SK-N-SH treated with all-trans-retinoic acid at 6 μM for 48 hours (cell line): ENCODE data around the gene SLC25A23.

Source experiments
- ATAC-seq: fragments of 200-7000 bp; cut with Tn5 transposase; 3 replicates; pipeline ENCODE4 v1.9.1; 2020; ENCODE audit warnings: mild to moderate bottlenecking, moderate library complexity
- BACH2 ChIP-seq: fragments of 250-450 bp; sonication (Bioruptor Pico); IDR thresholded peaks from 2 replicates; pipeline ENCODE4 v1.9.0; 2021; ENCODE audit warnings: mild to moderate bottlenecking, borderline replicate concordance
- CREB5 ChIP-seq: fragments of 250-450 bp; sonication (Bioruptor Pico); IDR thresholded peaks from 2 replicates; pipeline ENCODE4 v1.5.1; 2020; ENCODE audit warnings: low read depth, mild to moderate bottlenecking, moderate library complexity
- CSDC2 ChIP-seq: fragments of 250-450 bp; sonication (Bioruptor Pico); IDR thresholded peaks from 2 replicates; pipeline ENCODE4 v1.5.0; 2020; ENCODE audit warnings: mild to moderate bottlenecking, moderate library complexity
- ESRRG ChIP-seq: fragments of 250-450 bp; sonication (Bioruptor Pico); IDR thresholded peaks from 2 replicates; pipeline ENCODE4 v1.6.1; 2021; ENCODE audit warnings: mild to moderate bottlenecking
- GLIS3 ChIP-seq: fragments of 250-450 bp; sonication (Bioruptor Pico); IDR thresholded peaks from 2 replicates; pipeline ENCODE4 v1.5.0; 2020; ENCODE audit warnings: mild to moderate bottlenecking, moderate library complexity
- ISL1 ChIP-seq: fragments of 250-450 bp; sonication (Bioruptor Pico); IDR thresholded peaks from 2 replicates; pipeline ENCODE4 v2.1.2; 2022; ENCODE audit warnings: mild to moderate bottlenecking, moderate library complexity
- OSR1 ChIP-seq: fragments of 250-450 bp; sonication (Bioruptor Pico); IDR thresholded peaks from 2 replicates; pipeline ENCODE4 v1.8.0; 2022; ENCODE audit warnings: moderate library complexity, mild to moderate bottlenecking, inconsistent platforms
- PPARA ChIP-seq: fragments of 250-450 bp; sonication (Bioruptor Pico); IDR thresholded peaks from 2 replicates; pipeline ENCODE4 v1.5.0; 2020; ENCODE audit warnings: mild to moderate bottlenecking, borderline replicate concordance
- RARB ChIP-seq: fragments of 250-450 bp; sonication (Bioruptor Pico); IDR thresholded peaks from 2 replicates; pipeline ENCODE4 v1.8.0; 2021; ENCODE audit warnings: mild to moderate bottlenecking, moderate library complexity
- SNAI2 ChIP-seq: fragments of 250-450 bp; sonication (Bioruptor Pico); IDR thresholded peaks from 2 replicates; pipeline ENCODE4 v1.5.0; 2020; ENCODE audit warnings: mild to moderate bottlenecking, moderate library complexity
- TCF4 ChIP-seq: fragments of 250-450 bp; sonication (Bioruptor Pico); IDR thresholded peaks from 2 replicates; pipeline ENCODE4 v1.8.0; 2021; ENCODE audit warnings: mild to moderate bottlenecking, moderate library complexity, borderline replicate concordance
- TOX ChIP-seq: fragments of 250-450 bp; sonication (Bioruptor Pico); IDR thresholded peaks from 2 replicates; pipeline ENCODE4 v1.8.0; 2021; ENCODE audit warnings: mild to moderate bottlenecking, moderate library complexity, borderline replicate concordance
- ZC3H10 ChIP-seq: fragments of 250-450 bp; sonication (Bioruptor Pico); IDR thresholded peaks from 2 replicates; pipeline ENCODE4 v1.5.1; 2021; ENCODE audit warnings: mild to moderate bottlenecking, moderate library complexity
- ZFP3 ChIP-seq: fragments of 250-450 bp; sonication (Bioruptor Pico); IDR thresholded peaks from 2 replicates; pipeline ENCODE4 v1.5.0; 2020; ENCODE audit warnings: mild to moderate bottlenecking, moderate library complexity
- ZFP30 ChIP-seq: fragments of 450-650 bp; formaldehyde crosslinking; IDR thresholded peaks from 2 replicates; pipeline ENCODE4 v1.5.0; 2022; ENCODE audit warnings: mild to moderate bottlenecking, moderate library complexity
- ZNF565 ChIP-seq: fragments of 450-650 bp; formaldehyde crosslinking; conservative IDR thresholded peaks from 2 replicates; pipeline ENCODE4 v1.5.0; 2020; ENCODE audit warnings: low read depth, mild to moderate bottlenecking, moderate library complexity
- ZNF70 ChIP-seq: fragments of 450-650 bp; formaldehyde crosslinking; IDR thresholded peaks from 2 replicates; pipeline ENCODE4 v1.5.0; 2020; ENCODE audit warnings: mild to moderate bottlenecking, moderate library complexity
- ZNF8 ChIP-seq: fragments of 450-650 bp; formaldehyde crosslinking; IDR thresholded peaks from 2 replicates; pipeline ENCODE4 v1.5.0; 2020; ENCODE audit warnings: mild to moderate bottlenecking, moderate library complexity
- TF ChIP-seq, protein P1 (sequence below): fragments of 250-450 bp; sonication (Bioruptor Pico); IDR thresholded peaks from 2 replicates; pipeline ENCODE4 v1.5.1; 2021; ENCODE audit warnings: mild to moderate bottlenecking, moderate library complexity
- TF ChIP-seq, protein P2 (sequence below): fragments of 250-450 bp; sonication (Bioruptor Pico); IDR thresholded peaks from 2 replicates; pipeline ENCODE4 v1.8.0; 2020; ENCODE audit warnings: mild to moderate bottlenecking, moderate library complexity, borderline replicate concordance
- TF ChIP-seq, protein P3 (sequence below): fragments of 250-450 bp; sonication (Bioruptor Pico); IDR thresholded peaks from 2 replicates; pipeline ENCODE4 v1.5.0; 2020; ENCODE audit warnings: mild to moderate bottlenecking, moderate library complexity

The SLC25A23 gene

DNA sequence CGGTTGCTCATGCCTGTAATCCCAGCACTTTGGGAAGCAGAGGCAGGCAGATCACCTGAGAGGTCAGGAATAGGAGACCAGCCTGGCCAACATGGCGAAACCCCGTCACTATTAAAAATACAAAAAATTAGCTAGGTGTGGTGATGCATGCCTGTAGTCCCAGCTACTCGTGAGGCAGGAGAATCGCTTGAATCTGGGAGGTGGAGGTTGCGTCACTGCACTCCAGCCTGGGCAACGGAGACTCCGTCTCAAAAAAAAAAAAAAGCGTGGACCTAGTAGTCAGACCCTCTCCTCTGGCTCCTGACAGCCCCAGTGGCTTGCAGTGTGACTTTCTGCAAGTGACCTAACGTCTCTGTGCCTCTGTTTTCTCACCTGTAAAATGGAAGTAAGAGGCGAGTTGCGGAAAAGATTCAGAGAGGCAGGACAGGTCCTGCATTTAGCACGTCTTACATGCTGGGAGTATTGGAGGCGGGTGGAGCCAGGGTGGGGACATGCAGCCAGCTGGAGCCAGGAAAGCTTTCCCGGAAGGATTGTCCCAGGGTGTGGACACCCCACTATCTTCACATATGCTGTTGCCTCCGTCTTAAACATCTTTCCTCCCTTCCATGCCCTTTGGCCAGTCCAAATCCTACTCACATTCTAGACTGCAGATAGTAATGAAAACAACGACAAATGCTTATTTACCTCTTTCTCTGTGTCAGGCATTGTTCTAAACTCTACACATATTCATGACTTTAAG is 39.6 kb upstream of the SLC25A23 start:
- no peak for TF ChIP-seq ZNF8 (CRISPR knock-in tag)
- no peak for TF ChIP-seq OSR1 (CRISPR knock-in tag)
- TF ChIP-seq, protein P1, sequence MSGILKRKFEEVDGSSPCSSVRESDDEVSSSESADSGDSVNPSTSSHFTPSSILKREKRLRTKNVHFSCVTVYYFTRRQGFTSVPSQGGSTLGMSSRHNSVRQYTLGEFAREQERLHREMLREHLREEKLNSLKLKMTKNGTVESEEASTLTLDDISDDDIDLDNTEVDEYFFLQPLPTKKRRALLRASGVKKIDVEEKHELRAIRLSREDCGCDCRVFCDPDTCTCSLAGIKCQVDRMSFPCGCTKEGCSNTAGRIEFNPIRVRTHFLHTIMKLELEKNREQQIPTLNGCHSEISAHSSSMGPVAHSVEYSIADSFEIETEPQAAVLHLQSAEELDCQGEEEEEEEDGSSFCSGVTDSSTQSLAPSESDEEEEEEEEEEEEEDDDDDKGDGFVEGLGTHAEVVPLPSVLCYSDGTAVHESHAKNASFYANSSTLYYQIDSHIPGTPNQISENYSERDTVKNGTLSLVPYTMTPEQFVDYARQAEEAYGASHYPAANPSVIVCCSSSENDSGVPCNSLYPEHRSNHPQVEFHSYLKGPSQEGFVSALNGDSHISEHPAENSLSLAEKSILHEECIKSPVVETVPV (CRISPR knock-in tag): no peak
- no peak for TF ChIP-seq ZNF565 (CRISPR knock-in tag)
- TF ChIP-seq CREB5 (CRISPR knock-in tag): no peak
- TF ChIP-seq SNAI2: no peak
- TF ChIP-seq ZNF70 (CRISPR knock-in tag): no peak
- no peak for TF ChIP-seq ISL1 (CRISPR knock-in tag)
- no peak for TF ChIP-seq ESRRG (CRISPR knock-in tag)
- ATAC-seq: no peak

DNA sequence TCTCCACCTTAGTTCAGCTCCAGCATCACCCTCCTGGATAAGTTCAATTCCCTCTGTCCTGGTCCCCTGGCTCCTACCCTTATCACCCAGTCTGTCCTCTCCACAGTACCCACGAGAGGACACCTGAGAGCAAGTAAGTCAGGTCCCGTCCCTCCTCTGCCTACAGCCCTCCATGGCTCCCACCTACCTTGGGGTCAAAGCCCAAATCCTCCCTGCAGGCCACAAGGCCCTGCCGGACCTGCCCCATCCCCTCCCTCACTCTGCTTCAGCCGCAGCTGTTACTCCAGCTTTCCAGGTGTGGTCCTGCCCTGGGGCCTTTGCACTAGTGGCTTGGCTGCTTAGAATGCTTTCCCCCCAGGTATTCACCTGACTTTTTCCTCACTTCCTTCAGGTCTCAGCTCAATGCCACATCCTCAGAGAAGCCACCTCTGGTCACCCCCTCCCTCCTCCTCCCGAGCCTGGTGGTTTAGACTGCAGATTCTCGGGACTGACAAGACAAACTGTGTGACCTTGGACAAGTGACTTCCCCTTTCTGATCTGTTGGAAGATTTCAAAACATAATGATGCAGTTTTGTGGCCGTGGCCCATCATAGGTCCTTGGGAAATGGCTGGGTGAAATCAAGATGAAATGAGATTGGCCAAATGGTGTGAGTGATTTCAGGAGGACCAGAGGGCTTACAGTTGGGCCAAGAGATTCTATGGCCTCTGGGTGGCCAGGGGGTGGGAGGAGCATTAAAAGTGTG is 38.9 kb upstream of the SLC25A23 start:
- no peak for ATAC-seq
- no peak for TF ChIP-seq ZC3H10
- no peak for TF ChIP-seq ZFP3 (CRISPR knock-in tag)
- no peak for TF ChIP-seq TOX (CRISPR knock-in tag)
- TF ChIP-seq GLIS3 (CRISPR knock-in tag): no peak
- no peak for TF ChIP-seq OSR1 (CRISPR knock-in tag)
- TF ChIP-seq SNAI2: no peak
- TF ChIP-seq, protein P2, sequence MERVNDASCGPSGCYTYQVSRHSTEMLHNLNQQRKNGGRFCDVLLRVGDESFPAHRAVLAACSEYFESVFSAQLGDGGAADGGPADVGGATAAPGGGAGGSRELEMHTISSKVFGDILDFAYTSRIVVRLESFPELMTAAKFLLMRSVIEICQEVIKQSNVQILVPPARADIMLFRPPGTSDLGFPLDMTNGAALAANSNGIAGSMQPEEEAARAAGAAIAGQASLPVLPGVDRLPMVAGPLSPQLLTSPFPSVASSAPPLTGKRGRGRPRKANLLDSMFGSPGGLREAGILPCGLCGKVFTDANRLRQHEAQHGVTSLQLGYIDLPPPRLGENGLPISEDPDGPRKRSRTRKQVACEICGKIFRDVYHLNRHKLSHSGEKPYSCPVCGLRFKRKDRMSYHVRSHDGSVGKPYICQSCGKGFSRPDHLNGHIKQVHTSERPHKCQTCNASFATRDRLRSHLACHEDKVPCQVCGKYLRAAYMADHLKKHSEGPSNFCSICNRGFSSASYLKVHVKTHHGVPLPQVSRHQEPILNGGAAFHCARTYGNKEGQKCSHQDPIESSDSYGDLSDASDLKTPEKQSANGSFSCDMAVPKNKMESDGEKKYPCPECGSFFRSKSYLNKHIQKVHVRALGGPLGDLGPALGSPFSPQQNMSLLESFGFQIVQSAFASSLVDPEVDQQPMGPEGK (CRISPR knock-in tag): no peak
- no peak for TF ChIP-seq ZNF565 (CRISPR knock-in tag)
- TF ChIP-seq RARB (CRISPR knock-in tag): no peak

GRCh38 chr19:6495947-6496346 is 36.4 kb upstream of the SLC25A23 start:
- no peak for TF ChIP-seq TCF4
- no peak for TF ChIP-seq PPARA (CRISPR knock-in tag)
- TF ChIP-seq ZFP3 (CRISPR knock-in tag): no peak
- no peak for TF ChIP-seq BACH2 (CRISPR knock-in tag)
- TF ChIP-seq ZC3H10: no peak
- TF ChIP-seq, all 23 proteins: peak for 0
- no peak for ATAC-seq

GRCh38 chr19:6494438-6495036 is 34.9 kb upstream of the SLC25A23 start:
- ATAC-seq: no peak
- TF ChIP-seq RARB (CRISPR knock-in tag) (no peak), TOX (CRISPR knock-in tag) (no peak), CREB5 (CRISPR knock-in tag) (no peak), ESRRG (CRISPR knock-in tag) (no peak), PPARA (CRISPR knock-in tag) (no peak), BACH2 (CRISPR knock-in tag) (no peak), CSDC2 (CRISPR knock-in tag) (no peak), ZNF70 (CRISPR knock-in tag) (no peak), ZFP30 (CRISPR knock-in tag) (no peak), TCF4 (no peak)
- TF ChIP-seq, protein P3, sequence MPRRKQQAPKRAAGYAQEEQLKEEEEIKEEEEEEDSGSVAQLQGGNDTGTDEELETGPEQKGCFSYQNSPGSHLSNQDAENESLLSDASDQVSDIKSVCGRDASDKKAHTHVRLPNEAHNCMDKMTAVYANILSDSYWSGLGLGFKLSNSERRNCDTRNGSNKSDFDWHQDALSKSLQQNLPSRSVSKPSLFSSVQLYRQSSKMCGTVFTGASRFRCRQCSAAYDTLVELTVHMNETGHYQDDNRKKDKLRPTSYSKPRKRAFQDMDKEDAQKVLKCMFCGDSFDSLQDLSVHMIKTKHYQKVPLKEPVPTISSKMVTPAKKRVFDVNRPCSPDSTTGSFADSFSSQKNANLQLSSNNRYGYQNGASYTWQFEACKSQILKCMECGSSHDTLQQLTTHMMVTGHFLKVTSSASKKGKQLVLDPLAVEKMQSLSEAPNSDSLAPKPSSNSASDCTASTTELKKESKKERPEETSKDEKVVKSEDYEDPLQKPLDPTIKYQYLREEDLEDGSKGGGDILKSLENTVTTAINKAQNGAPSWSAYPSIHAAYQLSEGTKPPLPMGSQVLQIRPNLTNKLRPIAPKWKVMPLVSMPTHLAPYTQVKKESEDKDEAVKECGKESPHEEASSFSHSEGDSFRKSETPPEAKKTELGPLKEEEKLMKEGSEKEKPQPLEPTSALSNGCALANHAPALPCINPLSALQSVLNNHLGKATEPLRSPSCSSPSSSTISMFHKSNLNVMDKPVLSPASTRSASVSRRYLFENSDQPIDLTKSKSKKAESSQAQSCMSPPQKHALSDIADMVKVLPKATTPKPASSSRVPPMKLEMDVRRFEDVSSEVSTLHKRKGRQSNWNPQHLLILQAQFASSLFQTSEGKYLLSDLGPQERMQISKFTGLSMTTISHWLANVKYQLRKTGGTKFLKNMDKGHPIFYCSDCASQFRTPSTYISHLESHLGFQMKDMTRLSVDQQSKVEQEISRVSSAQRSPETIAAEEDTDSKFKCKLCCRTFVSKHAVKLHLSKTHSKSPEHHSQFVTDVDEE (CRISPR knock-in tag): no peak
- TF ChIP-seq, protein P2 (CRISPR knock-in tag): no peak
